Uterus (tissue), 4 donors: Measurements from ENCODE around the gene PTPRN2. TPM values are rescaled to one million over a fixed set of nuclear protein-coding genes. Genes with fewer than 3 reads are reported as not detected.

Experiments
- DNase-seq, 2 donors: peaks; one replicate each; pipeline ENCODE4 v3.0.0-alpha.2; 2019 to 2020
- H3K27ac ChIP-seq, 2 donors: fragments of 200-600 bp; sonication (generic); 1 replicate in 1 of 2; 2 replicates in 1 of 2; pipeline ENCODE4 v1.5.1; 2016 to 2018
- H3K27me3 ChIP-seq, 2 donors: fragments of 200-600 bp; sonication (generic); one replicate each; pipeline ENCODE4 v1.5.1; 2018 to 2019; ENCODE audit warnings: control low read depth in 1 of 2
- H3K36me3 ChIP-seq, 2 donors: fragments of 200-600 bp; sonication (generic); one replicate each; pipeline ENCODE4 v1.5.1; 2019; ENCODE audit warnings: control low read depth in 1 of 2
- H3K4me1 ChIP-seq, 2 donors: fragments of 200-600 bp; sonication (generic); one replicate each; pipeline ENCODE4 v1.5.1; 2018 to 2019; ENCODE audit warnings: control low read depth in 1 of 2
- H3K4me3 ChIP-seq, 2 donors: fragments of 200-600 bp; sonication (generic); 1 replicate in 1 of 2; 2 replicates in 1 of 2; pipeline ENCODE4 v1.5.1; 2018 to 2019; ENCODE audit warnings: mild to moderate bottlenecking in 1 of 2
- H3K9me3 ChIP-seq, 2 donors: fragments of 200-600 bp; sonication (generic); one replicate each; pipeline ENCODE4 v1.5.1; 2019; ENCODE audit warnings: control low read depth in 1 of 2
- POLR2A ChIP-seq, 2 donors: fragments of 450-650 bp; IDR thresholded peaks; one replicate each; pipeline ENCODE4 v1.6.1; 2016; ENCODE audit warnings: antibody characterized with exemption in 2 of 2, mild to moderate bottlenecking in 1 of 2, moderate library complexity in 1 of 2
- intact Hi-C: fragments of 100-400 bp; cut with DNase I; formaldehyde crosslinking; loops from one replicate; pipeline ENCODE4 v1.15.1; 2023; ENCODE audit warnings: low total_unique reads
- total RNA-seq, 4 donors: library from RNA; depleted of rRNA in 3 of 4; stranded (reverse); fragments of >200 nt in 3 of 4; gene quantifications; one replicate each; pipeline versions ENCODE4 v1.1.0 to v1.2.4, GENCODE V29; 2014 to 2023
- TF ChIP-seq, protein P1 (sequence below), 4 experiments: fragments of 200-600 bp in 2 of 4; fragments of 450-650 bp in 2 of 4; sonication (generic) in 2 of 4; IDR thresholded peaks; one replicate each; pipeline ENCODE4 v1.5.1; 2016 to 2019; ENCODE audit warnings: antibody characterized with exemption in 4 of 4, mild to moderate bottlenecking in 2 of 4, moderate library complexity in 1 of 4
- donor health status: DM: yes; HTN: yes; CAD: no.

PTPRN2 gene
- total RNA-seq, 4 donors from 2014 or later: 1.2 to 5.2 (median 2.3) TPM

- H3K4me3 ChIP-seq: no peak overlapping the region
- no peaks in the 10 kb centered on the region for H3K9me3 ChIP-seq
- no peaks in the 10 kb centered on the region for H3K36me3 ChIP-seq
- H3K4me1 ChIP-seq: no peaks in the 10 kb centered on the region
- TF ChIP-seq, protein P1, sequence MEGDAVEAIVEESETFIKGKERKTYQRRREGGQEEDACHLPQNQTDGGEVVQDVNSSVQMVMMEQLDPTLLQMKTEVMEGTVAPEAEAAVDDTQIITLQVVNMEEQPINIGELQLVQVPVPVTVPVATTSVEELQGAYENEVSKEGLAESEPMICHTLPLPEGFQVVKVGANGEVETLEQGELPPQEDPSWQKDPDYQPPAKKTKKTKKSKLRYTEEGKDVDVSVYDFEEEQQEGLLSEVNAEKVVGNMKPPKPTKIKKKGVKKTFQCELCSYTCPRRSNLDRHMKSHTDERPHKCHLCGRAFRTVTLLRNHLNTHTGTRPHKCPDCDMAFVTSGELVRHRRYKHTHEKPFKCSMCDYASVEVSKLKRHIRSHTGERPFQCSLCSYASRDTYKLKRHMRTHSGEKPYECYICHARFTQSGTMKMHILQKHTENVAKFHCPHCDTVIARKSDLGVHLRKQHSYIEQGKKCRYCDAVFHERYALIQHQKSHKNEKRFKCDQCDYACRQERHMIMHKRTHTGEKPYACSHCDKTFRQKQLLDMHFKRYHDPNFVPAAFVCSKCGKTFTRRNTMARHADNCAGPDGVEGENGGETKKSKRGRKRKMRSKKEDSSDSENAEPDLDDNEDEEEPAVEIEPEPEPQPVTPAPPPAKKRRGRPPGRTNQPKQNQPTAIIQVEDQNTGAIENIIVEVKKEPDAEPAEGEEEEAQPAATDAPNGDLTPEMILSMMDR (IDR thresholded peaks at IDR 0.05): no peak
- no peak for TF ChIP-seq POLR2A (IDR thresholded peaks at IDR 0.05)
- no peak for DNase-seq
- no peaks in the 10 kb centered on the region for H3K27me3 ChIP-seq
- intact Hi-C loops: no loop called here
- H3K27ac ChIP-seq: no peak overlapping the region
Observed at GRCh38 chr7:157964016-157964415, 623.6 kb downstream of the PTPRN2 start.

GRCh38 chr7:157963526-157963925 is 624.1 kb downstream of the PTPRN2 start:
- Histone ChIP-seq H3K4me1 (no peaks in the 10 kb centered on the region), H3K27me3 (no peaks in the 10 kb centered on the region), H3K9me3 (no peaks in the 10 kb centered on the region), H3K36me3 (no peaks in the 10 kb centered on the region), H3K4me3 (no peak overlapping the region), H3K27ac (no peak overlapping the region)
- intact Hi-C loops: no loop called here
- TF ChIP-seq, protein P1 (IDR thresholded peaks at IDR 0.05): no peak
- no peak for TF ChIP-seq POLR2A (IDR thresholded peaks at IDR 0.05)
- no peak for DNase-seq

DNA sequence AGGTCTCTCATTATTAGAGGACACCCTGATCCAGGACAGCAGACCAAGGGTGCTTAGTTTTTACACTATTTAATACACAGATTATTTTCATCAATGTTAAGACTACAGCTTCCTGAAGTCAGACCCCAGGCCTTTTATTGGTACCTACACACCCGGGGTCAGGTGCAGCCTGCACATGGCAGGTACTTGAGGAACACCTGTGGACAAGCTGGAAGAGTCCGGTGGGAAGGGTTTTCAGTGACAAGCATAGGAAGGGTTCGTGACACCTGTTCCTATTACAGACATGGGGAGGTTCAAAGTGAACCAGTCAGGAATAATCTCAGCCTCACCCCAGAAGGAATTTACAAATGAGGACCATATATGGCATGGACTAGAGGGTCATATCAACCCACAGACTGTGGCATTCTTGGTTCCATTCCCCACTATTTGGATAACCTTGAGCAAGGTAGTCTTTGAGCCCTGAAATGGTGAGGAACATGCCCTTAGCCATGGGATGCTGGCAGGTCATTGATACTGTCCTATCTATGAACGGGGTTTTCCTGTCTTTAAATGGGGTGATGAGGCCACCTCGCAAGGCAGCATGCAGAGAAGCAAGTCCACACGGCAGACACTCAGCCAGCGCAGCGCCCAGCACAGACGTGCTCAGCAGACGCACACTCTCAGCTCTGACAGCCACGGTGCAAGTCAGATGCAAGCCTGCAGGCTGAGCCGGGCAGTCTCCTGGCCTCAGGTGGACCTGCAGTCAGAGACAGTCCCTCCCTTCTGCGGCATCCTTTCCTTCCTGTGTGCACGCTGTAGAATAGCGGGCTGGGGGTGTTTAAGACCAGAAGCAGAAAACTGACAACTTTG is 624.9 kb downstream of the PTPRN2 start:
- Histone ChIP-seq H3K27ac (no peak overlapping the region), H3K27me3 (no peaks in the 10 kb centered on the region), H3K36me3 (no peaks in the 10 kb centered on the region), H3K4me3 (no peak overlapping the region), H3K4me1 (no peaks in the 10 kb centered on the region), H3K9me3 (no peaks in the 10 kb centered on the region)
- no peak for TF ChIP-seq POLR2A (IDR thresholded peaks at IDR 0.05)
- TF ChIP-seq, protein P1 (IDR thresholded peaks at IDR 0.05): no peak
- DNase-seq: no peak
- intact Hi-C loops: no loop called here

- no peaks in the 10 kb centered on the region for H3K27me3 ChIP-seq
- no peak overlapping the region for H3K27ac ChIP-seq
- no peak for TF ChIP-seq POLR2A (IDR thresholded peaks at IDR 0.05)
- TF ChIP-seq, protein P1 (IDR thresholded peaks at IDR 0.05): no peak
- no peak overlapping the region for H3K4me3 ChIP-seq
- no peaks in the 10 kb centered on the region for H3K9me3 ChIP-seq
- H3K36me3 ChIP-seq: no peaks in the 10 kb centered on the region
- intact Hi-C loops: no loop called here
- no peak for DNase-seq
- H3K4me1 ChIP-seq: no peaks in the 10 kb centered on the region
Observed at GRCh38 chr7:157961731-157962457, 625.7 kb downstream of the PTPRN2 start.
